Testis (tissue), 2 donors: ENCODE measurements around the gene MCEE.

ENCODE experiments used
- CTCF ChIP-seq, 3 experiments: fragments of 450-650 bp in 2 of 3; fragments of 200-600 bp in 1 of 3; sonication (generic) in 1 of 3; IDR thresholded peaks; one replicate each; pipeline ENCODE4 v1.5.1; 2016 to 2019; ENCODE audit warnings: antibody characterized with exemption in 3 of 3, mild to moderate bottlenecking in 2 of 3, moderate library complexity in 1 of 3
- POLR2A ChIP-seq: fragments of 450-650 bp; IDR thresholded peaks from one replicate; pipeline ENCODE4 v1.6.1; 2017; ENCODE audit warnings: antibody characterized with exemption, mild to moderate bottlenecking, moderate library complexity

- TF ChIP-seq POLR2A (no peak), CTCF (IDR thresholded peaks at IDR 0.05) (no peak)
These were observed 57.5 kb downstream of the MCEE start for GRCh38 chr2:71072492-71072891.
